Gastrocnemius medialis (tissue), 4 donors: ENCODE data around the gene CACNA1D.

Experiments used
- POLR2A ChIP-seq, 2 donors: fragments of 450-650 bp; IDR thresholded peaks; one replicate each; pipeline ENCODE4 v1.6.1; 2017; ENCODE audit warnings: antibody characterized with exemption in 2 of 2, mild to moderate bottlenecking in 2 of 2, moderate library complexity in 2 of 2
- TF ChIP-seq, protein P1 (sequence below), 5 experiments: fragments of 450-650 bp in 3 of 5; fragments of 200-600 bp in 2 of 5; sonication (generic) in 2 of 5; IDR thresholded peaks in 4 of 5; conservative IDR thresholded peaks in 1 of 5; 1 replicate in 4 of 5; 2 replicates in 1 of 5; pipeline ENCODE4 v1.5.1; 2016 to 2019; ENCODE audit warnings: antibody characterized with exemption in 5 of 5, mild to moderate bottlenecking in 3 of 5, moderate library complexity in 3 of 5

DNA sequence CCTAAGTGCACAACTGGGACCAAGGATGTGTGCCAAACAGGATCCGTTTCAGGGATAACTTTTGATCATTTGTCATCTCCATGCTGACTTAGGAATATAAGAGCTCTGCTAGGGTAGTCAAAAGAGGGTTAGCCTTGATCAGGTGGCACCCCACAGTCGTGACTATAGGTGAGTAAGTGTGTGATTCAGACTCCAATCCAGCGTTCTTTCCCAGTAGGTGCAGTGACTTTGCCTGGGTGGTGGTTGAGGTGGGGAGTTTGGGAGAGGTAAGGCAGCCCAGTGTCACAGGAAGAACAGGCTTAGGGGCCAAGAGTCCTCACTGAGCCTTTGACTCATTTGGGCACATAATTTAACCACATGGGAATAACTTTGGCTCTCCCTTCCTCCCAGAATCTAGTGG is 300.8 kb downstream of the CACNA1D start:
- TF ChIP-seq, protein P1, sequence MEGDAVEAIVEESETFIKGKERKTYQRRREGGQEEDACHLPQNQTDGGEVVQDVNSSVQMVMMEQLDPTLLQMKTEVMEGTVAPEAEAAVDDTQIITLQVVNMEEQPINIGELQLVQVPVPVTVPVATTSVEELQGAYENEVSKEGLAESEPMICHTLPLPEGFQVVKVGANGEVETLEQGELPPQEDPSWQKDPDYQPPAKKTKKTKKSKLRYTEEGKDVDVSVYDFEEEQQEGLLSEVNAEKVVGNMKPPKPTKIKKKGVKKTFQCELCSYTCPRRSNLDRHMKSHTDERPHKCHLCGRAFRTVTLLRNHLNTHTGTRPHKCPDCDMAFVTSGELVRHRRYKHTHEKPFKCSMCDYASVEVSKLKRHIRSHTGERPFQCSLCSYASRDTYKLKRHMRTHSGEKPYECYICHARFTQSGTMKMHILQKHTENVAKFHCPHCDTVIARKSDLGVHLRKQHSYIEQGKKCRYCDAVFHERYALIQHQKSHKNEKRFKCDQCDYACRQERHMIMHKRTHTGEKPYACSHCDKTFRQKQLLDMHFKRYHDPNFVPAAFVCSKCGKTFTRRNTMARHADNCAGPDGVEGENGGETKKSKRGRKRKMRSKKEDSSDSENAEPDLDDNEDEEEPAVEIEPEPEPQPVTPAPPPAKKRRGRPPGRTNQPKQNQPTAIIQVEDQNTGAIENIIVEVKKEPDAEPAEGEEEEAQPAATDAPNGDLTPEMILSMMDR (IDR thresholded peaks at IDR 0.05 in 4 of 5, conservative IDR thresholded peaks at IDR 0.05 in 1 of 5) = no peak
- no peak for TF ChIP-seq POLR2A (IDR thresholded peaks at IDR 0.05)
